Measurements from ENCODE around the gene RPRM. TPM values are rescaled to one million over a fixed set of nuclear protein-coding genes. Genes with fewer than 3 reads are reported as not detected.
A peak's percentile ranks its signal among the peaks of the same experiment; 100 is the strongest.

The RPRM gene
- total RNA-seq, 1 donor from 2014 or later: 2.9 TPM

- no peak for DNase-seq (ENCODE audit: extremely low spot score in 2 of 2)
- TF ChIP-seq CTCF (IDR thresholded peaks at IDR 0.05) (no peak), POLR2AphosphoS5 (IDR thresholded peaks at IDR 0.05; ENCODE audit: insufficient read depth in 1 of 2, low read depth in 1 of 2) (no peak), POLR2A (IDR thresholded peaks at IDR 0.05) (no peak)
- intact Hi-C loops (cut with DNase I): no loop called here
- H3K9me3 ChIP-seq: no peaks in the 10 kb centered on the region
- peaks cover 27% of the 10 kb centered on the region for H3K4me1 ChIP-seq
- no peaks in the 10 kb centered on the region for H3K36me3 ChIP-seq
- H3K27ac ChIP-seq: no peak overlapping the region
- peak overlapping the region; percentile 51 to 66 for H3K4me3 ChIP-seq
- no peaks in the 10 kb centered on the region for H3K27me3 ChIP-seq
Measured at GRCh38 chr2:153476491-153476815, 2.1 kb downstream of the RPRM start.

DNA sequence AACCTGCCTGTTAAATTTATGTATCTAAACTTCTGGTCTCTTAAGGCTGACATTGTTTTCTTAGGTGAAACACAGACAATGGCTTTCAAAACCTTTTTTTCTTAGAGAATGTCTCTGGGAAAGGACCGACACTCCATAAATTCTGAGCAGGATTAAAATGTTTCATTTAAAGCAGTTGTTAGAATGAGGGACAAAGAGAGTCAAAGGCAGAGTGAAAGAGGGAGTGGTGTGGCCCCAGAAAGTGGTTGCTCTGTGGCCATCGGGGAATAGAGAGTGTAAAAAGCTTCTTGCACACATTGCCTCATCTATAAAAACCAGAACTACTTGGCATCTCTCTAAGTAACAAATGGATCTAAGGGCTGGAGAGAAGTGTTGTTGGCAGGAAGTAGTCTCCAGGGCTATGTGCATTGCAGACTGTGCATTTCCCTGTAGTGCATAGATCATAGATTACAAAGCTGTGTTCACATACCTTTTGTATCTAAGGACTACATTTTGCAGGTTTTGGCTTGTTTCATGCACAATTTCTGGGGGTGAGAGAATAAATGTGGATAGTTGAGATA, 3.6 kb downstream of the RPRM start:
- intact Hi-C loops (cut with DNase I): no loop called here
- Histone ChIP-seq H3K27ac (no peak overlapping the region), H3K27me3 (no peaks in the 10 kb centered on the region), H3K4me1 (peaks cover 27% of the 10 kb centered on the region), H3K36me3 (no peaks in the 10 kb centered on the region), H3K9me3 (no peaks in the 10 kb centered on the region), H3K4me3 (no peak overlapping the region)
- DNase-seq (ENCODE audit: extremely low spot score in 2 of 2): no peak
- TF ChIP-seq POLR2AphosphoS5 (IDR thresholded peaks at IDR 0.05; ENCODE audit: insufficient read depth in 1 of 2, low read depth in 1 of 2): no peak
- TF ChIP-seq POLR2A (IDR thresholded peaks at IDR 0.05): no peak
- no peak for TF ChIP-seq CTCF (IDR thresholded peaks at IDR 0.05)

DNA sequence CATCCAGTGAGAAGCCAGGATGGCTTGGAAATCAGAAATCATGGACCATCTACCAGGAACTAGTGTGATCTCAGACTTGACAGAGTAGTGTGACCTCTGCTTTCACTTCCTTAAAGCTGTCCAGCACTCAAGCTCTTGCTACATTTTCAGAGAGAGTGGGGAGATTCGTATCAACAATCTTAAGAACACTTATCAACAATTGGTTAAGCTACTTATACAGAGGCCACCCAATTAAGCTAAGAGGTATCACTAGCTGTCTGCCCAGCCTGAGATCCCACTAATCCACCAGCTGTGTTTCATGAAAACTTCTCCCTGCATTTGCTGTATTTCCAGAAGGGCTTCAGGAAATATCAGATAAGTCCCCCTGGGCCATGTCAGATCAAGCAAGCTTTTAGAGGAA, 4.2 kb downstream of the RPRM start:
- intact Hi-C loops (cut with DNase I): no loop called here
- H3K9me3 ChIP-seq: no peaks in the 10 kb centered on the region
- DNase-seq (ENCODE audit: extremely low spot score in 2 of 2): no peak
- no peak overlapping the region for H3K27ac ChIP-seq
- TF ChIP-seq CTCF (IDR thresholded peaks at IDR 0.05) (no peak), POLR2AphosphoS5 (IDR thresholded peaks at IDR 0.05; ENCODE audit: insufficient read depth in 1 of 2, low read depth in 1 of 2) (no peak), POLR2A (IDR thresholded peaks at IDR 0.05) (no peak)
- peaks cover 27% of the 10 kb centered on the region for H3K4me1 ChIP-seq
- H3K27me3 ChIP-seq: no peaks in the 10 kb centered on the region
- no peaks in the 10 kb centered on the region for H3K36me3 ChIP-seq
- H3K4me3 ChIP-seq: no peak overlapping the region

DNA sequence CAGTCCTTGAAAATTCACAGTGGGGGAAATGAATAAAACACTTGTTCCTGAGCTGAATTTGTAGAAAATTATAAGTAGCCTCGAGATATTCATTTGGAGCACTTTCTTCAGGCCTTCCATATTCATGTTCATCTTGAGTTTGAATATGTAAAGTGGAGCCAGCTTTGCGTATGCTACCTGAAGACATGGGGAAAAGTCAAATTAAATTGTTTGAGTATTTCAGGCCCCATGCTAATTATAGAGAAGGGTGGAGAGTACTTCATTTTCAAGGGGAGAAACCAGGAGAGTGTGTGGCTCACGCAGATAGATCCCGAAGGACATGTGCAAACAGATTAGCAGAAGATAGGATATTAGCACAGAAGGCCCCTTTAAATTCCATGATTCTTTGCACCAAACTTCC, 7.7 kb downstream of the RPRM start:
- H3K9me3 ChIP-seq: no peaks in the 10 kb centered on the region
- intact Hi-C loops (cut with DNase I): no loop called here
- H3K36me3 ChIP-seq: no peaks in the 10 kb centered on the region
- H3K4me3 ChIP-seq: no peak overlapping the region
- TF ChIP-seq POLR2AphosphoS5 (IDR thresholded peaks at IDR 0.05; ENCODE audit: insufficient read depth in 1 of 2, low read depth in 1 of 2) (no peak), CTCF (IDR thresholded peaks at IDR 0.05) (no peak), POLR2A (IDR thresholded peaks at IDR 0.05) (no peak)
- no peak for DNase-seq (ENCODE audit: extremely low spot score in 2 of 2)
- no peak overlapping the region for H3K27ac ChIP-seq
- H3K4me1 ChIP-seq: no peaks in the 10 kb centered on the region
- H3K27me3 ChIP-seq: no peaks in the 10 kb centered on the region

GRCh38 chr2:153464395-153464794, 14.2 kb downstream of the RPRM start:
- no peak overlapping the region for H3K4me3 ChIP-seq
- no peaks in the 10 kb centered on the region for H3K36me3 ChIP-seq
- H3K9me3 ChIP-seq: no peaks in the 10 kb centered on the region
- no peaks in the 10 kb centered on the region for H3K4me1 ChIP-seq
- H3K27me3 ChIP-seq: no peaks in the 10 kb centered on the region
- TF ChIP-seq POLR2AphosphoS5 (IDR thresholded peaks at IDR 0.05; ENCODE audit: insufficient read depth in 1 of 2, low read depth in 1 of 2): no peak
- TF ChIP-seq POLR2A (IDR thresholded peaks at IDR 0.05): no peak
- no peak for TF ChIP-seq CTCF (IDR thresholded peaks at IDR 0.05)
- intact Hi-C loops (cut with DNase I): no loop called here
- H3K27ac ChIP-seq: no peak overlapping the region
- DNase-seq (ENCODE audit: extremely low spot score in 2 of 2): no peak

All from vagina (tissue), 2 donors.